Measurements from ENCODE around the gene COMMD3.

The COMMD3 gene

GRCh38 chr10:22338931-22339330 lies 22.7 kb downstream of the COMMD3 start:
- TF ChIP-seq CTCF (IDR thresholded peaks at IDR 0.05; ENCODE audit: low read depth, low read length) (no peak), POLR2A (IDR thresholded peaks at IDR 0.05; ENCODE audit: extremely low read depth, insufficient read length) (no peak), MYC (IDR thresholded peaks at IDR 0.05; ENCODE audit: low read depth, low read length) (no peak), MAX (IDR thresholded peaks at IDR 0.05; ENCODE audit: low read depth, low read length) (no peak)
- DNase-seq (ENCODE audit: low read depth), result no peak
- H3K4me3 ChIP-seq (ENCODE audit: low read depth, low read length), result no peak overlapping the region

GRCh38 chr10:22339761-22340328 lies 23.7 kb downstream of the COMMD3 start:
- H3K4me3 ChIP-seq (ENCODE audit: low read depth, low read length), result peak overlapping the region; percentile 67
- TF ChIP-seq CTCF (IDR thresholded peaks at IDR 0.05; ENCODE audit: low read depth, low read length) (no peak), POLR2A (IDR thresholded peaks at IDR 0.05; ENCODE audit: extremely low read depth, insufficient read length) (no peak)
- no peak for DNase-seq (ENCODE audit: low read depth)

- DNase-seq (ENCODE audit: low read depth), result peak; percentile 75
- peak; percentile 51; the same call in 1 of the 2 replicates for TF ChIP-seq MAX (IDR thresholded peaks at IDR 0.05; ENCODE audit: low read depth, low read length)
- peak; percentile 16 for TF ChIP-seq POLR2A (IDR thresholded peaks at IDR 0.05; ENCODE audit: extremely low read depth, insufficient read length)
- no peak for TF ChIP-seq CTCF (IDR thresholded peaks at IDR 0.05; ENCODE audit: low read depth, low read length)
- H3K4me3 ChIP-seq (ENCODE audit: low read depth, low read length), result peak overlapping the region; percentile 67
Measured at GRCh38 chr10:22340329-22341189, 24.4 kb downstream of the COMMD3 start.

- no peak for DNase-seq (ENCODE audit: low read depth)
- H3K4me3 ChIP-seq (ENCODE audit: low read depth, low read length), result peak overlapping the region; percentile 67
- TF ChIP-seq POLR2A (IDR thresholded peaks at IDR 0.05; ENCODE audit: extremely low read depth, insufficient read length) (no peak), MYC (IDR thresholded peaks at IDR 0.05; ENCODE audit: low read depth, low read length) (no peak), CTCF (IDR thresholded peaks at IDR 0.05; ENCODE audit: low read depth, low read length) (no peak), MAX (IDR thresholded peaks at IDR 0.05; ENCODE audit: low read depth, low read length) (no peak)
Measured at GRCh38 chr10:22341190-22341925, 25.2 kb downstream of the COMMD3 start.

GRCh38 chr10:22341926-22342196 lies 25.7 kb downstream of the COMMD3 start:
- H3K4me3 ChIP-seq (ENCODE audit: low read depth, low read length), result no peak overlapping the region
- DNase-seq (ENCODE audit: low read depth), result no peak
- TF ChIP-seq CTCF (IDR thresholded peaks at IDR 0.05; ENCODE audit: low read depth, low read length) (no peak), MAX (IDR thresholded peaks at IDR 0.05; ENCODE audit: low read depth, low read length) (no peak), POLR2A (IDR thresholded peaks at IDR 0.05; ENCODE audit: extremely low read depth, insufficient read length) (no peak), MYC (IDR thresholded peaks at IDR 0.05; ENCODE audit: low read depth, low read length) (no peak)

All from NB4 (cell line).